ENCODE measurements around the gene AK2. TPM values are rescaled to one million over a fixed set of nuclear protein-coding genes. Genes with fewer than 3 reads are reported as not detected.

The AK2 gene
- polyA plus RNA-seq (2012; ENCODE audit: insufficient read depth, insufficient read length, low read depth) = 206 TPM

- Histone ChIP-seq H3K27me3 (no peaks in the 10 kb centered on the region), H3K36me3 (peaks cover 11% of the 10 kb centered on the region), H3K9me3 (no peaks in the 10 kb centered on the region), H3K4me1 (no peaks in the 10 kb centered on the region), H3K4me3 (ENCODE audit: low read depth, low read length) (peak within 1 kb of the TSS; percentile 81)
- no peak for TF ChIP-seq CTCF (IDR thresholded peaks at IDR 0.05; ENCODE audit: low read depth, low read length)
- DNase-seq = peak; percentile 89
These were observed at the start of gene AK2 for GRCh38 chr1:33036526-33037503. AK2 (minus strand) TSS chr1:33036883; CDS start chr1:33036828, 55 bp downstream.

GRCh38 chr1:33086384-33086850, 49.7 kb upstream of the AK2 start:
- peaks cover 10% of the 10 kb centered on the region for H3K27me3 ChIP-seq
- no peaks in the 10 kb centered on the region for H3K9me3 ChIP-seq
- H3K4me3 ChIP-seq (ENCODE audit: low read depth, low read length) = no peak overlapping the region
- no peaks in the 10 kb centered on the region for H3K4me1 ChIP-seq
- H3K36me3 ChIP-seq = no peaks in the 10 kb centered on the region
- peak; percentile 67 for TF ChIP-seq CTCF (IDR thresholded peaks at IDR 0.05; ENCODE audit: low read depth, low read length)
- DNase-seq = peak; percentile 69

- Histone ChIP-seq H3K4me3 (ENCODE audit: low read depth, low read length) (no peak overlapping the region), H3K27me3 (peaks cover 13% of the 10 kb centered on the region), H3K36me3 (no peaks in the 10 kb centered on the region), H3K4me1 (no peaks in the 10 kb centered on the region), H3K9me3 (no peaks in the 10 kb centered on the region)
- no peak for TF ChIP-seq CTCF (IDR thresholded peaks at IDR 0.05; ENCODE audit: low read depth, low read length)
- DNase-seq = no peak
These were observed 48.6 kb upstream of the AK2 start for GRCh38 chr1:33085332-33085731.

- H3K9me3 ChIP-seq = no peaks in the 10 kb centered on the region
- H3K4me3 ChIP-seq (ENCODE audit: low read depth, low read length) = no peak overlapping the region
- no peak for TF ChIP-seq CTCF (IDR thresholded peaks at IDR 0.05; ENCODE audit: low read depth, low read length)
- no peaks in the 10 kb centered on the region for H3K4me1 ChIP-seq
- H3K36me3 ChIP-seq = no peaks in the 10 kb centered on the region
- DNase-seq = no peak
- H3K27me3 ChIP-seq = peaks cover 13% of the 10 kb centered on the region
These were observed 46.0 kb upstream of the AK2 start for GRCh38 chr1:33082575-33083108.

GRCh38 chr1:33081554-33082305, 45.0 kb upstream of the AK2 start:
- Histone ChIP-seq H3K9me3 (no peaks in the 10 kb centered on the region), H3K27me3 (peaks cover 13% of the 10 kb centered on the region), H3K4me3 (ENCODE audit: low read depth, low read length) (peak overlapping the region; percentile 63), H3K36me3 (no peaks in the 10 kb centered on the region), H3K4me1 (no peaks in the 10 kb centered on the region)
- no peak for TF ChIP-seq CTCF (IDR thresholded peaks at IDR 0.05; ENCODE audit: low read depth, low read length)
- DNase-seq = no peak

Data from BE2C (cell line).